Hematopoietic multipotent progenitor cell (in vitro differentiated cells): ENCODE results near the gene FBXL17. TPM values are rescaled to one million over a fixed set of nuclear protein-coding genes. Genes with fewer than 3 reads are reported as not detected.

ENCODE experiments used
- DNase-seq, 3 donors: peaks; one replicate each; pipeline ENCODE4 v3.0.0-alpha.2; 2011 to 2015; ENCODE audit warnings: low read depth in 2 of 3, low spot score in 2 of 3
- total RNA-seq: library from RNA; depleted of rRNA; stranded (reverse); fragments of >200 nt; gene quantifications from one replicate; pipeline ENCODE4 v1.2.3, GENCODE V29; 2012

FBXL17 gene
- total RNA-seq, 1 donor = 9.4 TPM

GRCh38 chr5:108028412-108028811, 353.5 kb downstream of the FBXL17 start:
- no peak for DNase-seq

DNA sequence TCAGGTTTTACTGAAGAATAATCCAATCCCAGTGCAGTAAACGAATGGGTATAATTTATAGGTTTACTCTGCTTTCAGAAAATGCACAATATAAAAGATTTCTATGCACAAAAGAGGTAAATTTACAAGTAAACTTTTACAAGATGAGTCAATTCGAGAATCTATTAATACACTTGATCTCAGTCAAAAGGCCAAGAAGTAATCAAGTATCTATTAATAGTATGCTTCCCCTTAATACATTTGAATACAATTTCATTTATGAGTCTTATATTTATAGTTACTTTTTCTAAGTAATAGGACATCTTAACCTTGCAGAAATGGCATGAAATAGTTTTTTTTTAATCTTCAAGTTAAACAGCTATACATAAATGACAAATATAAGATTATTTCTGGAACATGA, 355.9 kb downstream of the FBXL17 start:
- no peak for DNase-seq

DNA sequence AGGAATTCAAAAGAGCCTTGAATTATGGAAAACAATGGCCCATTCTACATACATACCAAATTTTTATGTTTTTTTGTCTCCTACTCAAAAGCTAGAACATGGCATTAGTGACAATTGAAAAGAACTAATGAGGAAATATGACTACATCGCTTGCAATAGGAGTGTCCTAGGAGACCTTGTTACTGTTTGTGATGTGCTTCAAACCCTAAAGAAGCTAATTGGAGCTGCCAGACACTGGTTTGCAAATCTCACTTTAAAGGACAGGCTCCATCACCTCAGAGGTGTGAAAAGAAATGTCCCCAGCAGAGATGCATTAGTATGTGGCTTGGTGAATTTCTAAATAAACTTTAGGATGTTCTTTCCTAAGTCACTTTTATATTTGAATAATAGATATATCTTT, 356.9 kb downstream of the FBXL17 start:
- DNase-seq = no peak

GRCh38 chr5:108016101-108016500, 365.8 kb downstream of the FBXL17 start:
- no peak for DNase-seq

DNA sequence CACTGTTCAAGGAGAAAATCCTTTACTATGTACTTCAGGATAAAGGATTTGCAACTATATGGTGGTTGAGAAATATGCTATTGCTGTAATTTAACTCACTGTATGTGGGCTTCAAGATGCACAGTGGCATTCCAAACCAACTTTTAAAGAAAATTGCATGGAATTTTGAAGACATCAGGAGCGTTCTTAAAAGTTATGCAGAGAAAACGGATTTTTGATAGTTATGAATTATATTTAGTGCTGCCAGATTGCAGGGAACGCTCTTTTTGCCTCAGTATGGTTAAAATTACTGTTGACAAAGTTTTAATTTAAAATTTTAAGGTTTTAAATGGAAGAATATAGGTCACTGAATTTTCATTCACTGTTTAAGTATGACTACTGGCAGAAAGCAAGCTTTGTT, 375.1 kb downstream of the FBXL17 start:
- DNase-seq = no peak

- peak in 2 of 3 donors; percentile 44 to 75 for DNase-seq
Measured at GRCh38 chr5:108003178-108003577, 378.7 kb downstream of the FBXL17 start.

DNA sequence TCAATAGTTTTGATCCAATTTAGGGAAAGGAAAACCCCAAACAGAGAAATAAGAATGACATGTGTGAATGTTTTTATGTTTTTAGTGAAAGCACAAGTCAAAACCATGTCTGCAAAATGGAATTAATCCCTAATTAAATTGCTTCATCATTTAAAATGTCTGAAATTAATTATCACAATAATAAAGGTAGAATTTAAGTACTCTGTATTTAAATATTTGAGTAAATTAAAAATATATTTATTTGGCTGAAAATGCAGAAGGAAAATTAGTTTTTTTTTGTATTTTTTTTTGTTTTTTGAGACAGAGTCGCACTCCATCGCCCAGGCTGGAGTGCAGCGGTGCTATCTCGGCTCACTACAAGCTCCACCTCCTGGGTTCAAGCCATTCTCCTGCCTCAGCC, 380.7 kb downstream of the FBXL17 start:
- no peak for DNase-seq

DNA sequence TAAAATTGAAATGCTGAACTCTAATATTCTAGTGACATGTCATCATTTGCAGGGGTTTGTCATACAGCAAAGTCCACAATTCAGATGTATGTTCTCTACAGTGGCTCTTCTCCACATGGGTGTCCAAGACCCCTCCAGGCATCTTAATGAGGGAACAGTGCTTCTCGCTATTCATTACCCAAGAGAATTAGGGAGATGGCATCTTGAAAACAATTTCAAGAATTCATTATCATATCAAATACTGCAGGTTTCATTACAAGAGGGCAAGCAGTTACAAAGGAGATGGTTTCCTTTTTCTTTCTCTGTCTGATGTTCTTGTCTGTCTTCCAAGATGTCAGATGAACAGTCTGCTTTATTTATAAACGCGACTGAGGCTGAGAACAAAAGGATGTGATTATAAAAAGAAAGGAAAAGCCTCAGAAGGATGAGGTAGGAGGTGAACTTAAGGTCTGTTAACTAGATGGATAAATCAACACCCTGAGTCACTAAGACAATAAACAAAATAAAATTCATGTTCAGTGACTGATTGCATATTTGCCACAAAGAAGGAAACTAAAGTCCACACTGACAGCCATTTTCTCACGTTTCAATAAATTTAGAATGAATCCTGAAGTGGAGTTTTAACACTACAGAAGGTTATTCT, 384.4 kb downstream of the FBXL17 start:
- no peak for DNase-seq

DNA sequence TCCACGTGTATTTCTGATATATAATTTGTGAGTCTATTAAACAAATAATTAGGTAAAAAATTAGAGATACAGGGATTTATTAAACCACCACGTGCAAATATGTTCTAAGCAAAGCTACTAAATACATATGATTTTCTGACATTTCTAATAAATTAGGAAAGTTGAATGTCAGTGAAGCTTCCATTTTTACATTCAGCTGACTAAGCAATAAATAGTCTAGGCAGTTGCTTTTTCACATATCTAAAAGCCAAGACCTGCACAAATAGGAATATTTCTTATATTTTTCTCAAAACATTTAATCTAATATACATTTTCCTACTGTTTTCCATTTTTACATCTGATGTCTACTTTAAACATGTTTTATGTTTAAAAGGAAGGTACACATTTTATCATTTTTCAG, 388.6 kb downstream of the FBXL17 start:
- DNase-seq = no peak

DNA sequence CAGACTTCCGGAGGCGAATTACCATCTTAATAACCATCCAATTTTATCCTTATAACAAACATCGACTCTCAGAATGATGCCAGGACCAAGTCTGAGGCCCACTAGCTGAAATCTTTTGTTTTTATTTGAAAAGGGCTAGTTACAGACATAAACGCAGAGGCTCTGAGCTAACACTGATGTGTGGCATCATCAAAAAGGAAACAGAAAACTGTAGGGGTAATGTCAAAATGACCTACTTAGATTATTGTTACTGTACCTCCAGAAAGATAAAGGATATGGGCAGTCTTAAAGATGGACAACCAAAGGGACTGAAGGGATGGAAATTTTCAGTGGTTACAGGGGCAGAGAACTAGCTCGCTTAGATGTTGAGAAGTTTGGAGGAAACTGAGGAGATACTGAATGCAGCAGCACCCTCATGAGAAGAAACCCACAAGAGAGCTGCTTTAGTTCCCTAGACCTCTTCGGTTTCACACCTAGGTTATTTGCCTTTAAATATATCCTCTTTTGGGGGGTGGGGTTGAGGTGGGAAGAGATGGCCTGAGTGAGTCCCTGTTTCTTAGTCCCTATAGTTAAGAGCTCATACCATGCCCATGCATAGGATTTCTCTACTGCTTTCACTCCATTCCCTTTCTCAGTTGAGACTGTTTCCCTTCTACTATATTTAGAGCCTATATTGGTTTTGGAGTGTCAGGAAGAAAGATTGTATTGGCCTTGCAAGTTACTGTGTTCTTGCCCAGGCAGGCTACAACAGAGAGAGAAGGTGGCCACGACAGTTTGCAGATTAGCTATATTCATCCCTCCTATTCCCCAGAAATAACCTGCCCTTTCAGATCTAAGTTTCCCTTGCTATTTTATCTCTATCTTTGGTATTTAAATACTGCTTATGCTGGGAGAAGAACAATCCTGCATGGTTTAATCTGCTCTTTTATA, 390.8 kb downstream of the FBXL17 start:
- no peak for DNase-seq

DNA sequence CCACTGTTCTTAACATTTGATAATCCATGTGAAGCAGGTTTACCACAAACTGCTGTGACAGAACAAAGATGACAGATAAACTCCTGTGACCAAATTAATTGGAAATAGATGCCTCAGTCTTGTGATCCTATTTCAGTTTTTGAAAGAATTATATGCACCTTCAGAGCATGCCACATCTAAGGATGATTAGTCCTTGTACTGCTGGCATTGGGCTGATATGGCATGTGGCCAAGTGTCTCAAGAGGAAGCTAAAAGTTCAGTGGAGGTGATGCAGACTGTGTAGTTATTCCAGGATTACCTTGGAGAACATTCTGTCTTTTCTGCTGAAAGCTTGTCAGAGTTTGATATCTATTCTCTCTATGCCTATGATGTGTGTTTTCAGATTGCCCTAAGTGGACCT, 396.8 kb downstream of the FBXL17 start:
- peak in 2 of 3 donors; percentile 7 to 43 for DNase-seq

DNA sequence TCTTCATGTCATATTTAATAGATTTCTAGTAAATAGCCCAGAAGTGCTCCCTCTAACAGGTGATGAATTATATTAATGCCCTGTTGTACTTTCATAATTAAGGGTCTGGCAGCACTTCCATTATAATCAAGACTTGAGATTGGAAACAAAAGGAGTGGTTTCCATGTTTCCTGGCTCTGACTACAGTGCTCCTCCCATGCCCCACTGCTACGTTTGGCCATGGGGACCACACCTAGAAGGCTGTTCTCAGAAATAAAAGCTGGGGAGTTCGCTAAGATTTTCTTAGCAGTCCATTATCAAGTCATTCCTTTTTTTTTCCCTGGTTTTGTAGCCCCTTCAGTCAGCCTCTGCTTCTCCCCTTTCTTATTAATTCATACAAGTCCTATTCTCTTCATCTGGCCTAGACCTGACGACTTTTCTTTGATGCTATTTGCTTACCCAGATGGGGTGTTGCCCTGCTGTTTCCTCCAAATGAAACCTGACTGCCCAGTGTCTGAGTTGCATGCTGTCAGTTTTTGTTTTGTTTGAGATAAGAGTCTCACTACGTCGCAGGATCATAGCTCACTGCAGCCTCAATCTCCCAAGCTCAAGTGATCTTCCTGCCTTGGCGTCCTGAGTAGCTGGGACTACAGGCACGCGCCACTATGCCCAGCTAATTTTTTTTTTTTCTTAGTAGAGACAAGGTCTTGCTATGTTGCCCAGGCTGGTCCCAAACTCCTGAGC, 399.0 kb downstream of the FBXL17 start:
- DNase-seq = no peak

GRCh38 chr5:107980923-107981692, 400.8 kb downstream of the FBXL17 start:
- no peak for DNase-seq

GRCh38 chr5:107979900-107980299, 402.0 kb downstream of the FBXL17 start:
- DNase-seq = no peak

DNA sequence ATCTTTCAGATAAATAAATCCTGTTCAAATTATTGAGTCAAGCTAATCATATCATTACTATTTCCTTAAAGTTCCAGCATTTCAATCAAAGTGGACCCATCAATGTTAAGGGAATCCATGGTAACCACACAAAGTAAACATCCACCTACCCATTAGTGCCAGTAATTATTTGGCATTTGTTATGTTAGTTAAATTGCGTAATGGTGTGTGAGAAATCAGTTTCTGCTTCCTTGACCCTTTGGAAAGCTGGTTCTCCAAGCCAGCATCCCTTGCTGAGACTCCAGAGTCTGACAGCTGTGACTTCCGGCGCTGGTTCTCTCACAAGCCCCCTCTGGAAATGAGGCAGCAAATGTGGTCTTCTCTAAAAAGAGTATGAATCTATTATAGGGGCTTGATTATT, 402.6 kb downstream of the FBXL17 start:
- no peak for DNase-seq

- DNase-seq = no peak
Measured at GRCh38 chr5:107977550-107978071, 404.3 kb downstream of the FBXL17 start.

GRCh38 chr5:107975568-107975967, 406.3 kb downstream of the FBXL17 start:
- DNase-seq = no peak

DNA sequence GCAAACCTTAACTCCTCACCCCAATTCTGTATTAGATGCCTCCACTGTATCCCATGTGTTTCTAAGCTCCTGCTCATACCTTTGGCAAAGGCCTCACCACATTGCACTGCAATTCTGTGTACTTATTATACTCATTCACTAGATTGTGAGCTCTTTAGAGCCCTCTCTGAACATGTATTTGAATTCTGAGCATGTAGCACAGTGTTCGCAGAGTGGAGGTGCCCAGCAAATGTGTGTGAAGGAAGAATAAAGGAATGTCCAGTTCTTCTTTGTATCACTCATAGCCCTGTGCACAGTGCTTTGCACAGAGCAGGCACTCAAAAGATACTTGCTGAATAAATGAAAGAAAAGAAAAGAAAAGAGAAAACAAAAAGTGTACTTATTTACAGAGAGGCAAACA, 410.1 kb downstream of the FBXL17 start:
- no peak for DNase-seq

GRCh38 chr5:107969847-107970246, 412.1 kb downstream of the FBXL17 start:
- no peak for DNase-seq

DNA sequence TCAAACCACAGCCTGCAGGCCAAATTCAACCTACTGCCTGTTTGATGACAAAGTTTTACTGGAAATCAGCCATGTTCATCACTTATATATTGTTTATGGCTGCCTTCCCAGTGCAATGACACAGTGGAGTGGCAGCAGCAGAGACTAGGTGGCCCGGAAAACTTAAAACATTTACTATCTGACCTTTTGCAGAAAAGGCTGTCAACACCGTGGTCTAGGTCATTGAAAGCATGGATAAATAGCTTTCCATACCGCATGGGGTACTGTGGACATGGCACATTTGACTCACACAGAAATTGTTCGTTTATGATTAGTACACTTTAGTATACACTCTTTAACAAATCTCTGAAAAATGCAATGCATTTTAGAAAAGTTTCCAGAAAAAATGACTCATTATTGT, 412.9 kb downstream of the FBXL17 start:
- no peak for DNase-seq
